ENCODE measurements around the gene QSER1.
"Not testable (repeated sequence)": the region's sequence is repeated elsewhere in the genome, so short reads cannot be mapped to it uniquely, and the experiment has no call there.

QSER1 gene

DNA sequence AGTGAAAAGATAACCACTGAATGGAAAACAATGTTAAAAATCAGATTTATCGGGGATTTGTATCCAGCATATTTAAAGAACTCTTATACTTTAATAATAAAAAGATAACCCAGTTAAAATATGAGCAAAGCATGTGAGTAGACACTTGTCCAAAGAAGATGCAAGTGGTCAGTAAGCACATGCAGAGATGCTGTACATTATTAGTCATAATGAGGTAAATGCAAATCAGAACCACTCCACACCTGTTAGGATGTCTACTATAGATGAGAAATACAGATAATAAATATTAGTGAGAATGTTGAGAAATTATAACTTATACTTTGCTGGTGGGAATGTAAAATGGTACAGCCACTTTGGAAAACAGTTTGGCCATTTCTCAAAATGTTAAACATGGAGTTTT, 28.0 kb downstream of the QSER1 start:
- in situ Hi-C loops (cut with HindIII; ENCODE audit: low sequenced_read_pairs), result no loop called here
- TF ChIP-seq, protein P1, sequence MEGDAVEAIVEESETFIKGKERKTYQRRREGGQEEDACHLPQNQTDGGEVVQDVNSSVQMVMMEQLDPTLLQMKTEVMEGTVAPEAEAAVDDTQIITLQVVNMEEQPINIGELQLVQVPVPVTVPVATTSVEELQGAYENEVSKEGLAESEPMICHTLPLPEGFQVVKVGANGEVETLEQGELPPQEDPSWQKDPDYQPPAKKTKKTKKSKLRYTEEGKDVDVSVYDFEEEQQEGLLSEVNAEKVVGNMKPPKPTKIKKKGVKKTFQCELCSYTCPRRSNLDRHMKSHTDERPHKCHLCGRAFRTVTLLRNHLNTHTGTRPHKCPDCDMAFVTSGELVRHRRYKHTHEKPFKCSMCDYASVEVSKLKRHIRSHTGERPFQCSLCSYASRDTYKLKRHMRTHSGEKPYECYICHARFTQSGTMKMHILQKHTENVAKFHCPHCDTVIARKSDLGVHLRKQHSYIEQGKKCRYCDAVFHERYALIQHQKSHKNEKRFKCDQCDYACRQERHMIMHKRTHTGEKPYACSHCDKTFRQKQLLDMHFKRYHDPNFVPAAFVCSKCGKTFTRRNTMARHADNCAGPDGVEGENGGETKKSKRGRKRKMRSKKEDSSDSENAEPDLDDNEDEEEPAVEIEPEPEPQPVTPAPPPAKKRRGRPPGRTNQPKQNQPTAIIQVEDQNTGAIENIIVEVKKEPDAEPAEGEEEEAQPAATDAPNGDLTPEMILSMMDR (IDR thresholded peaks at IDR 0.05; ENCODE audit: low read depth, low read length), result no peak
- H3K4me3 ChIP-seq (ENCODE audit: low read depth, low read length), result no peak overlapping the region
- DNase-seq (ENCODE audit: low read depth, low spot score), result no peak

DNA sequence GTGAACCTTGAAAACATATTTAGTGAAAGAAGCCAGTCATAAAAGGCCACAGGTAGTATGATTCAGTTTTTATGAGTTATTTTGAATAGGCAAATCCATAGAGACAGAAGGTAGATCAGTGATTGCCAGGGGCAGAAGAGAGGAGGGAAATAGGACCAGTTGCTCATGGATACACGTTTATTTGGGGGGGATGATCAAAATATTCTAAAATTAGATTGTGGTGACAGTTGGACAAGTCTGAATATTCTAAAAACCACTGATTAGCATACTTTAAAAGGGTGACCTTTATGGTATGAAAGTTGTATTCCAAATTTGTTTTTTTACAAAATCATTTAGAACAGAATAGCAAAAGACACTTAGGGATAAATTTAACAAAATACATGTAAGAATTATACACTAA, 28.6 kb downstream of the QSER1 start:
- DNase-seq (ENCODE audit: low read depth, low spot score), result no peak

DNA sequence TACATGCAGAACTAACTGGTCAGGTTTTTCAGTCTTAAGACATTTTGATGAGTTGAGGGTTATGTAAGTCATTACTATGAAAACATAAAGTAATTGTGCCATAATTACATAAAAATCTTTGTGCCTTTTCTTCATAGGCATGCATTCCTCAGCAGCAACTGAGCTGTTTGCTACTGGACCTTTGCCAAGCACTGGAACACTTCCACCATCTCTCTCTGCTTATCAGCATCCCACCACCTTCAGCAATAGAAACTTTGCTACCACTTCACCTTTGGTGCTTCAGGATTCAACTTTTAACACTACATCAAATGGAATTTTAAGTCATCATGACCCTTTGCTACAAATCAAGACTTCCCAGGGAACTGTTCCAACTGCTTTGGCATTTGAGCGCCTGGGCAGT, 39.0 kb downstream of the QSER1 start:
- in situ Hi-C loops (cut with HindIII; ENCODE audit: low sequenced_read_pairs), result no loop called here
- H3K4me3 ChIP-seq (ENCODE audit: low read depth, low read length), result no peak overlapping the region
- DNase-seq (ENCODE audit: low read depth, low spot score), result no peak
- TF ChIP-seq, protein P1 (IDR thresholded peaks at IDR 0.05; ENCODE audit: low read depth, low read length), result no peak

More for the DNA sequence above, 28.6 kb downstream of the QSER1 start:
- TF ChIP-seq, protein P1 (IDR thresholded peaks at IDR 0.05; ENCODE audit: low read depth, low read length), result no peak
- in situ Hi-C loops (cut with HindIII; ENCODE audit: low sequenced_read_pairs), result no loop called here
- H3K4me3 ChIP-seq (ENCODE audit: low read depth, low read length), result no peak overlapping the region

DNA sequence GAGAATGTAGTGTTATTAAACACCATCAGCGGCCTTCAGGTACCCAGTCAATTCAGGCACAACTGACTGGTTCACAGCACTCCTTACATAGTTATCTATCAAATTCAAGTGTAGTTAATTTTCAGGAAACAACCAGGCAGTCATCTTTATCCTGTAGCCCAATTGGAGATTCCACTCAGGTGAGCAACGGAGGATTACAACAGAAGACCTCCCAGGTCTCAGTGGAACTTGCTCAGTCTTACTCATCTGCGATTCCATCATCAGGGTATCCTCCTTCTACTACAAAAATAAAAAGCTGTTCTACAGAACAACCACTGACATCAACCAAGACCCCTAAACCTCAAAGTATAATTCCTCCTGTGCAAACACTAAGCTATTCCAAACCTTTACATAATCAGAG, 39.6 kb downstream of the QSER1 start:
- in situ Hi-C loops (cut with HindIII; ENCODE audit: low sequenced_read_pairs), result no loop called here
- TF ChIP-seq, protein P1 (IDR thresholded peaks at IDR 0.05; ENCODE audit: low read depth, low read length), result no peak
- DNase-seq (ENCODE audit: low read depth, low spot score), result no peak
- no peak overlapping the region for H3K4me3 ChIP-seq (ENCODE audit: low read depth, low read length)

DNA sequence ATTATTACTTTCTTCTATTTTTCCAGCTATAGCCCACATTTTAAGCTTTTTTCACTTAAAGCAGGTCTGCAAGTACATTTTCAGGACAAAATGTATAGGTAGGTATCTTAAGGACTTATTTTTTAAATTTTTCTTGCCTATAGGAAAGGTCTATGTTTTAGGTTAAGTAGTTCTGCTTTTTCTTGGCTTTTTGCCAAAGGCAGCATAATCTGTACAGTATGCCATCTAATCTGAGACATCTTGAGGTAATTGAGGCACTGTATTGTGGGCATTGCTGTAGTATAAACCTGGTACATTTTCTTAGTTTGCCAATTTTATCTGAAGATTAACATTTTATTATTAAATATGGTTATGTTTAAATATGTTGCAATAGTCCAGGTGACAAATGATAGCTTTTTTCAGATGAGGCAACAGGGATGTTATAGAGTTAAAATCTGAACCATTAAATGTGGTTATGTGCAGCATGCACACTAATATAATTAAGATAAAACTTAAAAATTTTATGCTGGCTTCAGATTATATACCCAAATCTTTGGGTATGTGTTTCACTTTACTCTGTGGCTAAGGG, 42.9 kb downstream of the QSER1 start:
- no peak for DNase-seq (ENCODE audit: low read depth, low spot score)
- in situ Hi-C loops (cut with HindIII; ENCODE audit: low sequenced_read_pairs), result no loop called here
- H3K4me3 ChIP-seq (ENCODE audit: low read depth, low read length), result no peak overlapping the region
- TF ChIP-seq, protein P1 (IDR thresholded peaks at IDR 0.05; ENCODE audit: low read depth, low read length), result no peak

DNA sequence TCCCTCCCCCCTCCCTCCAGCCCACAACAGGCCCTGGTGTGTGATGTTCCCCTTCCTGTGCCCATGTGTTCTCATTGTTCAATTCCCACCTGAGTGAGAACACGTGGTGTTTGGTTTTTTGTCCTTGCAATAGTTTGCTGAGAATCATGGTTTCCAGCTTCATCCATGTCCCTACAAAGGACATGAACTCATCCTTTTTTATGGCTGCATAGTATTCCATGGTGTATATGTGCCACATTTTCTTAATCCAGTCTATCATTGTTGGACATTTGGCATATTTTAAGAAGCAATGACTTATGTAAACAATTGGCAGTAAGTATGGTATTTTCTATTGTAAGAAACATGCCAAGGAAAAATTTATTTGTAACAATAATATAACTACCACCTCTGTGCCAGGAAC, 43.6 kb downstream of the QSER1 start:
- H3K4me3 ChIP-seq (ENCODE audit: low read depth, low read length); DNase-seq (ENCODE audit: low read depth, low spot score); in situ Hi-C loops (cut with HindIII; ENCODE audit: low sequenced_read_pairs): not testable (repeated sequence)

DNA sequence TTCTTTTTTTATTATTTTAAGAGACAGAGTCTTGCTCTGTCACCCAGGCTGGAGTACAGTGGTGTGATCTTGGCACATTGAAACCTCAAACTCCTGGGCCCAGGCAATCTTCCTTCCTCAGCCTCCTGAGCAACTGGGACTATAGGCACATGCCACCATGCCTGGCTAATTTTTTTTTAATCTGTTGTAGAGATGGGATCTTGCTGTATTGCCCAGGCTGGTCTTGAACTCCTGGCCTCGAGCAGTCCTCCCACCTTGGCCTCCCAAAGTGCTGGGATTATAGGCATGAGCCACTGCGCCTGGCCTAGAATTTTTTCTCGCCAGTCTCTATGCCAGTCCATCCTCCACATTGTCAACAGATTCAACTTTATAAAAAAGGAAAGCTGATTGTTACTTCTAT, 44.7 kb downstream of the QSER1 start:
- H3K4me3 ChIP-seq (ENCODE audit: low read depth, low read length); in situ Hi-C loops (cut with HindIII; ENCODE audit: low sequenced_read_pairs); DNase-seq (ENCODE audit: low read depth, low spot score): not testable (repeated sequence)

DNA sequence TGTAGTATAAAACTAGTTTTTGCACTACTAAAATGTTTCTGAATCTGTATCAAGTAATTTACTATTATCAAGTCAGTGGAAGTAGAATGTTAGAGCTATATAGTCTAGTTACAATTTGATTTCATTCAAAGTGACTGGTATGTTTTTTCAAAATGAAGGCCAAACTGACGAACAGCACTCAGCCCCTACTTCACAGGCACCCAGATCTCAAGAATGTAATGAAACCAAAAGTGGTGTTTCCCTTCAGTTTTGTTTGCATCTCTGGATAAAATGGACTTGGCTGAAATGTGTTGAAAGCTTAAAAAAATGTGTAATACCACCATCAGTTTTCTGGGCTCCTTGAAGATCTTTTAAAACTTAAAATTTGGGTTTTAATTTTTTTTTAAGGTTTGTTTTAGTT, 46.4 kb downstream of the QSER1 start:
- no peak for DNase-seq (ENCODE audit: low read depth, low spot score)
- TF ChIP-seq, protein P1 (IDR thresholded peaks at IDR 0.05; ENCODE audit: low read depth, low read length), result no peak
- no peak overlapping the region for H3K4me3 ChIP-seq (ENCODE audit: low read depth, low read length)
- in situ Hi-C loops (cut with HindIII; ENCODE audit: low sequenced_read_pairs), result no loop called here

All from astrocyte of the spinal cord (primary cell).